ENCODE results near the gene DSCAML1.

DNA sequence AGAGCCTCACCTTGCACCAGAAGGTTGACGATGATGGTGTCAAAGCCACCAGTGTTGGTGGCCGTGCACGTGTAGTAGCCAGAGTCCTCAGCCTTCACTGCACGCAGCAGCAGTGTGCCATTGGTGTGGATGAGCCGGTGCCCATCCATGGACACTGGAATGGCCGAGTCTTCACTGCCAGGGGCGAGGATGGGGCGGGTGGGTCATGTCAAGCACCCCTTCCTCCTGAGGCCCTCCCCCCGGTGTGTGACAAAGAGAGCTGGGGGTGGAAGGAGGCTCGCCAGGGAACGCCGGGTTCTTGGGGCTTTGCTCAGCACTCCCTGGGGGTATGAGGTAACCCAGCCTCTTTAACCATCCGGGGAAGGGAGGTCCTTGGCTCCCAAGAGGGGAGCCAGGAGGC lies 357.8 kb downstream of the DSCAML1 start:
- TF ChIP-seq CTCF (IDR thresholded peaks at IDR 0.05; ENCODE audit: low read length) (no peak), EZH2 (IDR thresholded peaks at IDR 0.05; ENCODE audit: borderline replicate concordance, low read length) (no peak)

All from OCI-LY1 (cell line).